Progenitor cell of endocrine pancreas (in vitro differentiated cells): ENCODE data around the gene RHOD. TPM values are rescaled to one million over a fixed set of nuclear protein-coding genes. Genes with fewer than 3 reads are reported as not detected.

Source experiments
- DNase-seq: peaks from one replicate; pipeline ENCODE4 v3.0.0; 2021; ENCODE audit warnings: low spot score; ENCODE audit not compliant: unreplicated experiment
- H3K27ac Mint-ChIP-seq: 2 replicates; pipeline ENCODE4 v1.8.0; 2021; ENCODE audit warnings: mild to moderate bottlenecking, moderate library complexity, mixed read lengths
- H3K27me3 Mint-ChIP-seq: 2 replicates; pipeline ENCODE4 v1.8.0; 2021; ENCODE audit warnings: mixed read lengths
- H3K36me3 Mint-ChIP-seq: 2 replicates; pipeline ENCODE4 v1.8.0; 2022; ENCODE audit warnings: mixed read lengths; ENCODE audit not compliant: insufficient read depth
- H3K4me1 Mint-ChIP-seq: 2 replicates; pipeline ENCODE4 v1.8.0; 2021; ENCODE audit warnings: low read depth, mixed read lengths
- H3K4me3 Mint-ChIP-seq: 2 replicates; pipeline ENCODE4 v1.8.0; 2021; ENCODE audit warnings: low read depth, mild to moderate bottlenecking, moderate library complexity, mixed read lengths
- H3K9me3 Mint-ChIP-seq: 2 replicates; pipeline ENCODE4 v1.8.0; 2021; ENCODE audit warnings: low read depth, mixed read lengths
- total RNA-seq: library from RNA; stranded (reverse); gene quantifications from 2 replicates; pipeline ENCODE4 v1.2.1, GENCODE V29; 2021
- TF ChIP-seq, protein P1 (sequence below): fragments of 200-600 bp; sonication (generic); IDR thresholded peaks from one replicate; pipeline ENCODE4 v1.5.0; 2021; ENCODE audit warnings: antibody characterized with exemption, mild to moderate bottlenecking; ENCODE audit not compliant: unreplicated experiment

RHOD gene
- total RNA-seq, 1 donor from 2014 or later = 16.4 TPM

- Mint-ChIP-seq H3K9me3 (no peaks in the 10 kb centered on the region), H3K4me3 (no peak overlapping the region), H3K27me3 (peaks cover 23% of the 10 kb centered on the region), H3K27ac (no peak overlapping the region), H3K4me1 (no peaks in the 10 kb centered on the region), H3K36me3 (no peaks in the 10 kb centered on the region)
- DNase-seq = no peak
- TF ChIP-seq, protein P1, sequence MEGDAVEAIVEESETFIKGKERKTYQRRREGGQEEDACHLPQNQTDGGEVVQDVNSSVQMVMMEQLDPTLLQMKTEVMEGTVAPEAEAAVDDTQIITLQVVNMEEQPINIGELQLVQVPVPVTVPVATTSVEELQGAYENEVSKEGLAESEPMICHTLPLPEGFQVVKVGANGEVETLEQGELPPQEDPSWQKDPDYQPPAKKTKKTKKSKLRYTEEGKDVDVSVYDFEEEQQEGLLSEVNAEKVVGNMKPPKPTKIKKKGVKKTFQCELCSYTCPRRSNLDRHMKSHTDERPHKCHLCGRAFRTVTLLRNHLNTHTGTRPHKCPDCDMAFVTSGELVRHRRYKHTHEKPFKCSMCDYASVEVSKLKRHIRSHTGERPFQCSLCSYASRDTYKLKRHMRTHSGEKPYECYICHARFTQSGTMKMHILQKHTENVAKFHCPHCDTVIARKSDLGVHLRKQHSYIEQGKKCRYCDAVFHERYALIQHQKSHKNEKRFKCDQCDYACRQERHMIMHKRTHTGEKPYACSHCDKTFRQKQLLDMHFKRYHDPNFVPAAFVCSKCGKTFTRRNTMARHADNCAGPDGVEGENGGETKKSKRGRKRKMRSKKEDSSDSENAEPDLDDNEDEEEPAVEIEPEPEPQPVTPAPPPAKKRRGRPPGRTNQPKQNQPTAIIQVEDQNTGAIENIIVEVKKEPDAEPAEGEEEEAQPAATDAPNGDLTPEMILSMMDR = no peak
Observed at GRCh38 chr11:67015048-67015447, 41.6 kb upstream of the RHOD start.

- Mint-ChIP-seq H3K27ac (no peak overlapping the region), H3K36me3 (no peaks in the 10 kb centered on the region), H3K4me1 (no peaks in the 10 kb centered on the region), H3K27me3 (peaks cover 36% of the 10 kb centered on the region), H3K9me3 (no peaks in the 10 kb centered on the region), H3K4me3 (no peak overlapping the region)
- no peak for DNase-seq
- TF ChIP-seq, protein P1 = no peak
Observed at GRCh38 chr11:67016550-67016949, 40.1 kb upstream of the RHOD start.

DNA sequence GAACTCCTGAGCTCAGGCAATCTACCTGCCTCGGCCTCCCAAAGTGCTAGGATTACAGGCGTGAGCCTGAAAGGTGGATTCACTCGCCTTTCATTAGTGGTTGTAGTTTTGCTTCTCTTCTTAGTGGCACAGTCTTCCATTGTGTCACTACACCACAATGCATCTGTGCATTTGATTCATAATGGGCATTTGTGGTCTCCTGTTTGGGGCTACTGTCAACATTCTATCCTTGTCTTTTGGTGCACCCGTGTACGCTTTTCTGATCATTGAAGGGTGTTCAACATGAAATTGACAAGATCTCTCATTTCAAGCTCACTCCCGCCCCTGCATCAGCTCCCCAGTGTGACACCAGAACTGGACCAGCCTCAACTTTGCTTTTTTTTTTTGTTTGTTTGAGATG, 35.7 kb upstream of the RHOD start:
- Mint-ChIP-seq H3K9me3 (no peaks in the 10 kb centered on the region), H3K4me1 (no peaks in the 10 kb centered on the region), H3K36me3 (no peaks in the 10 kb centered on the region), H3K27ac (no peak overlapping the region), H3K4me3 (no peak overlapping the region), H3K27me3 (peaks cover 56% of the 10 kb centered on the region)
- no peak for DNase-seq
- TF ChIP-seq, protein P1 = no peak

DNA sequence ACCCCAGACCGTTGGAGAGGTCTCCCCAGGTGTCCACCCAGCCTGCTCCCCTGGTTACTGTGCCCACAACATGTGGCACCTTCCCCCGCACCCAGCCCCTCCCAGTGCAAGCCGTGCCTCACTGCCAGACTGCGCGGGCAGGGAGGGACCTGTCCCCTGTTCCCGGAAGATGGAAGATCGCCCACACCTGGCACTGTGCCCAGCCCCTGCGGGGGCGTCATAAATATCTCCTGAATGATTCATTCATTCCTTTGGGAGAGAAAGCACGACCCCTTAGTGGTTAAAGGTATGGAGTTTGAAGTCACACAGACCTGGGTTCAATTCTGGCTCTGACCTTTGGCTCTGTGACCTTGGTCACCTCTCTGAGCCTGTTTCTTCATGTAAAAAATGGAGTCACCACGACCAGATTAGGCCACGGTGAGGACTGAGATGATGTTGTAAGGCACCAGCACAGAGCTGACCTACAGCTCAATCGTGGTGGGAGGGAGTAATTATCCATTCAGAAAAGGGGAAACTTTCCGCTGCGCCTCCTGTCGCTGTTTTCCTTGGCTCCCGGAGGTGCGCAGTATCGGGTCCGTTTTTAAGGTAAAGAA, 34.2 kb upstream of the RHOD start:
- no peak for DNase-seq
- Mint-ChIP-seq H3K4me3 (peak overlapping the region; percentile 64), H3K4me1 (no peaks in the 10 kb centered on the region), H3K9me3 (no peaks in the 10 kb centered on the region), H3K36me3 (no peaks in the 10 kb centered on the region), H3K27ac (peak overlapping the region; percentile 49), H3K27me3 (peaks cover 63% of the 10 kb centered on the region)
- TF ChIP-seq, protein P1 = no peak

GRCh38 chr11:67022961-67023956, 33.4 kb upstream of the RHOD start, which contains the start of gene SYT12:
TSS of gene SYT12 (plus strand) at chr11:67023134. CDS start at chr11:67030145, 7,011 bp downstream.
- H3K27me3 Mint-ChIP-seq = peaks cover 63% of the 10 kb centered on the region

More at GRCh38 chr11:67022961-67023956, 33.4 kb upstream of the RHOD start, which contains the start of gene SYT12:
- H3K4me1 Mint-ChIP-seq = no peaks in the 10 kb centered on the region
- no peaks in the 10 kb centered on the region for H3K9me3 Mint-ChIP-seq
- no peaks in the 10 kb centered on the region for H3K36me3 Mint-ChIP-seq
- DNase-seq = no peak
- peak within 1 kb of the TSS; percentile 49 for H3K27ac Mint-ChIP-seq
- TF ChIP-seq, protein P1 = no peak
- H3K4me3 Mint-ChIP-seq = peak within 1 kb of the TSS; percentile 71
